Loucy (cell line): ENCODE results near the gene STX8.

Source experiments
- H2AFZ ChIP-seq: fragments of 200-600 bp; sonication (generic); 2 replicates; pipeline ENCODE4 v1.6.0; 2016; ENCODE audit warnings: antibody characterized with exemption, mild to moderate bottlenecking, low read length, moderate library complexity
- H3F3A ChIP-seq: fragments of 200-600 bp; 2 replicates; pipeline ENCODE4 v1.6.0; 2016; ENCODE audit warnings: antibody characterized with exemption, low read depth, mild to moderate bottlenecking
- H3K27me3 ChIP-seq: fragments of 200-600 bp; sonication (generic); 2 replicates; pipeline ENCODE4 v1.6.1; 2014; ENCODE audit warnings: low read length, mild to moderate bottlenecking; ENCODE audit not compliant: insufficient read depth, poor library complexity, severe bottlenecking
- H3K36me3 ChIP-seq: fragments of 200-600 bp; sonication (generic); 2 replicates; pipeline ENCODE4 v1.6.1; 2016; ENCODE audit warnings: low read length; ENCODE audit not compliant: insufficient read depth
- H3K4me1 ChIP-seq: fragments of 200-600 bp; sonication (generic); 2 replicates; pipeline ENCODE4 v1.5.1; 2014; ENCODE audit warnings: low read length, mild to moderate bottlenecking; ENCODE audit not compliant: insufficient read depth, poor library complexity, severe bottlenecking
- H3K4me2 ChIP-seq: fragments of 200-600 bp; sonication (generic); 2 replicates; pipeline ENCODE4 v1.6.0; 2014; ENCODE audit warnings: antibody characterized with exemption, low read length, low read depth, mild to moderate bottlenecking; ENCODE audit not compliant: poor library complexity, severe bottlenecking
- H3K4me3 ChIP-seq: fragments of 200-600 bp; sonication (generic); 2 replicates; pipeline ENCODE4 v1.5.1; 2014; ENCODE audit warnings: low read length, mild to moderate bottlenecking, mixed read lengths; ENCODE audit not compliant: poor library complexity, severe bottlenecking
- H3K79me2 ChIP-seq: fragments of 200-600 bp; sonication (generic); 2 replicates; pipeline ENCODE4 v1.6.1; 2014; ENCODE audit warnings: low read length; ENCODE audit not compliant: insufficient read depth
- H3K9ac ChIP-seq: fragments of 200-600 bp; sonication (generic); 2 replicates; pipeline ENCODE4 v1.6.0; 2014; ENCODE audit warnings: mild to moderate bottlenecking, low read depth, low read length, moderate library complexity; ENCODE audit not compliant: poor library complexity, severe bottlenecking
- H3K9me2 ChIP-seq: fragments of 200-600 bp; sonication (generic); replicated peaks from 2 replicates; pipeline ENCODE4 v1.6.1; 2016; ENCODE audit warnings: low read depth, low read length, mixed read lengths
- H3K9me3 ChIP-seq: fragments of 200-600 bp; sonication (generic); 2 replicates; pipeline ENCODE4 v1.6.1; 2014; ENCODE audit warnings: mild to moderate bottlenecking, antibody characterized with exemption, low read length, low read depth; ENCODE audit not compliant: insufficient read depth
- H4K20me1 ChIP-seq: fragments of 200-600 bp; sonication (generic); 2 replicates; pipeline ENCODE4 v1.6.0; 2014; ENCODE audit warnings: antibody characterized with exemption, low read length, mild to moderate bottlenecking; ENCODE audit not compliant: insufficient read depth, poor library complexity, severe bottlenecking
- EZH2phosphoT487 ChIP-seq: fragments of 200-600 bp; IDR thresholded peaks from 2 replicates; pipeline ENCODE4 v1.6.1; 2018; ENCODE audit warnings: antibody characterized with exemption, mild to moderate bottlenecking, moderate library complexity, borderline replicate concordance
- TF ChIP-seq, protein P1 (sequence below): fragments of 200-600 bp; sonication (generic); conservative IDR thresholded peaks from 2 replicates; pipeline ENCODE4 v1.5.1; 2014; ENCODE audit warnings: mild to moderate bottlenecking, antibody characterized with exemption, low read length

STX8 gene

DNA sequence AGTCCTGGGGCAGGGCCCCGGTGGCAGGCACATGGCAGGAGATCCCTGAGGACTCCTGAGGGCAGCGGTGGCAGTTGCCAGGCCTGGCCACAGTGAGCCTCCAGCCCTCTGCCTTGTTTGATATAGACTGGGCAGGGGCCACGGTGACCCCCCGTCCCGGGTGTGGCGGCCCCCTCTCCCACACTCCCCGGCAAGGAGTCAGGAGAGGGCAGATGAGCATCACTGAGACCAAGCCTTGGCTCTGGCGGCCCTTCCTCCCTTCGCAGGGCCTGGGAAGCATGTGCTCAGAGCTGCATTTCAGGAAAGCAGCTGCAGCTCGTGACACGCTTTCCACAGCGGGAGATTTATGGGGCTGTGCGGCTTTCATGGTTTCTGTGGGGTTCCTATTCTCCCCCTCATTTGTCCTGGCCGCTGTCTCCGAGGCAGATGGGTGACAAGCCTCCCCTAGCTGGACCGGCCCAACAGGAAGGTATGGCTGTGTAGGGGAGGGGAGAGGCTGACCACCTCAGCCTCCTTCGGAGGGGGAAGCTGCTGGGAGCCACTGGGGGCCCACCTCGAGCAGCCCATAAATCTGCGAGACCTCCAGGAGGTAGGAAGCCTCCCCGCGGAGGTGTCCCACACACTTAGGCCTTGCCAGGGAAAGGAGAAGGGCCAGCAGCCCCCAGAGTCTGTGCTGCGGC, 342.9 kb downstream of the STX8 start:
- TF ChIP-seq, protein P1, sequence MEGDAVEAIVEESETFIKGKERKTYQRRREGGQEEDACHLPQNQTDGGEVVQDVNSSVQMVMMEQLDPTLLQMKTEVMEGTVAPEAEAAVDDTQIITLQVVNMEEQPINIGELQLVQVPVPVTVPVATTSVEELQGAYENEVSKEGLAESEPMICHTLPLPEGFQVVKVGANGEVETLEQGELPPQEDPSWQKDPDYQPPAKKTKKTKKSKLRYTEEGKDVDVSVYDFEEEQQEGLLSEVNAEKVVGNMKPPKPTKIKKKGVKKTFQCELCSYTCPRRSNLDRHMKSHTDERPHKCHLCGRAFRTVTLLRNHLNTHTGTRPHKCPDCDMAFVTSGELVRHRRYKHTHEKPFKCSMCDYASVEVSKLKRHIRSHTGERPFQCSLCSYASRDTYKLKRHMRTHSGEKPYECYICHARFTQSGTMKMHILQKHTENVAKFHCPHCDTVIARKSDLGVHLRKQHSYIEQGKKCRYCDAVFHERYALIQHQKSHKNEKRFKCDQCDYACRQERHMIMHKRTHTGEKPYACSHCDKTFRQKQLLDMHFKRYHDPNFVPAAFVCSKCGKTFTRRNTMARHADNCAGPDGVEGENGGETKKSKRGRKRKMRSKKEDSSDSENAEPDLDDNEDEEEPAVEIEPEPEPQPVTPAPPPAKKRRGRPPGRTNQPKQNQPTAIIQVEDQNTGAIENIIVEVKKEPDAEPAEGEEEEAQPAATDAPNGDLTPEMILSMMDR: no peak
- no peak for TF ChIP-seq EZH2phosphoT487
- H4K20me1 ChIP-seq: no peaks in the 10 kb centered on the region

DNA sequence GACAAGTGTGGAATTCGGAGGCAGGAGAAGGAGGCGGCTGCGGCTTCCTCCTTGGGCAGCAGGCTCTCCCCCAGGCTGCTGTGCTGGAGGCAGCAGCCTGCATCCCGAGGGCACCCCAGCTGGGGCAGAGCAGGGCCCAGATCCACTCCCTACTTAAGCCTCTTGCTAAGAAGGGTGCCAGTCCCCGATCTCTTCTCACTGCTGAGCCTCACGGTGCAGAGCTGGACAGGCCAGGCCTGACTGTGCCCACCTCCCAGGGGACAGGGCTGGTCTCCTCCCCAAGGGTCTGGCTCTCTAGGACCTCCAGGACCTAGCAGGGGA, 343.5 kb downstream of the STX8 start:
- Histone ChIP-seq H4K20me1 (no peaks in the 10 kb centered on the region), H3F3A (no peaks in the 10 kb centered on the region), H3K36me3 (no peaks in the 10 kb centered on the region), H3K79me2 (no peaks in the 10 kb centered on the region), H3K4me2 (no peak overlapping the region), H3K9me2 (no peaks in the 10 kb centered on the region), H3K9me3 (no peaks in the 10 kb centered on the region), H3K27me3 (no peaks in the 10 kb centered on the region), H3K9ac (no peak overlapping the region), H3K4me1 (no peaks in the 10 kb centered on the region), H3K4me3 (no peak overlapping the region), H2AFZ (no peak overlapping the region)
- no peak for TF ChIP-seq EZH2phosphoT487
- TF ChIP-seq, protein P1: no peak

More for the DNA sequence above, 342.9 kb downstream of the STX8 start:
- H3K9me2 ChIP-seq: no peaks in the 10 kb centered on the region
- no peaks in the 10 kb centered on the region for H3K79me2 ChIP-seq
- H3K36me3 ChIP-seq: no peaks in the 10 kb centered on the region
- H3K27me3 ChIP-seq: no peaks in the 10 kb centered on the region
- H3F3A ChIP-seq: no peaks in the 10 kb centered on the region
- no peak overlapping the region for H3K9ac ChIP-seq
- H3K4me3 ChIP-seq: no peak overlapping the region
- no peaks in the 10 kb centered on the region for H3K4me1 ChIP-seq
- H3K4me2 ChIP-seq: no peak overlapping the region
- H3K9me3 ChIP-seq: no peaks in the 10 kb centered on the region
- no peak overlapping the region for H2AFZ ChIP-seq

DNA sequence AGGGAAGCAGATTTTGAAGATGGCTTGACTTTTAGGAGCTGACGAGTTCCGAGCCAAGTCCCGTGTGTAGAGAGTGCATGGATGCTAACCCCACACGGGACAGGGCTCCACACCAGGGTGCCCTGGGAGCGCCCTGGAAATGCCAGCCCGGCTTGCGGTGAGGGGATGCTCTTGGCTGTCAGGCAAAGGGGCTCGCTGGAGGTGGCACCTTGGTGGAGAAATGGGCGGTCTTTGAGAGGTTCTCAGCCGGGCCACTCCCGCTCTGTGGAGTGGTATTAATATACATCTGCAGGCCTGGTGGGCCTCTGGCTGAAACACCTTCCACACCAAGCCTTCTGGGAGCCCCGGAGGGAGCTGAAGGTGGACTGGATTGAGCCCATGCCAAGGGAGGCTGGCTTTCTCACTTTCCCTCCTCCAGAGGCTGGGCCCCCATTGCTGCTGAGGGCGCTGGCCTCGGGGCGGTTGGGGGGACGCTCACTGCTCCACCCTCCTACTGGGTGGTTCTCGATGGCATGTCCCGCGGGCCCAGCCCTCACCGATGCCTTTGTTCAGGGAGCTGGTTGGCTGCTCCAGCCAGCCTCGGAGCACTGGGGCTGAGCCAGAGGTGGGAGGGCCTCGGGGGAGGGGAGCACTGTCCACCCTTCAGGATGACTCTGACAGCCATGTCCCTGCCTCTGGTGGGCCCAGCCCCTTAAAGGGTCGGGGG, 344.0 kb downstream of the STX8 start:
- H3K4me3 ChIP-seq: no peak overlapping the region
- no peaks in the 10 kb centered on the region for H3K36me3 ChIP-seq
- no peak for TF ChIP-seq EZH2phosphoT487
- TF ChIP-seq, protein P1: no peak
- no peaks in the 10 kb centered on the region for H3K9me3 ChIP-seq
- H3K27me3 ChIP-seq: no peaks in the 10 kb centered on the region
- no peaks in the 10 kb centered on the region for H3F3A ChIP-seq
- no peaks in the 10 kb centered on the region for H3K9me2 ChIP-seq
- no peak overlapping the region for H3K4me2 ChIP-seq
- no peaks in the 10 kb centered on the region for H3K79me2 ChIP-seq
- no peaks in the 10 kb centered on the region for H3K4me1 ChIP-seq
- no peak overlapping the region for H2AFZ ChIP-seq
- H3K9ac ChIP-seq: no peak overlapping the region
- H4K20me1 ChIP-seq: no peaks in the 10 kb centered on the region
